ENCODE results near the gene SEPTIN11.

The SEPTIN11 gene

GRCh38 chr4:76931087-76931486 is 18.5 kb upstream of the SEPTIN11 start:
- no peaks in the 10 kb centered on the region for H3K9me3 ChIP-seq
- H3K9ac ChIP-seq: no peak overlapping the region
- H3K4me1 ChIP-seq: no peaks in the 10 kb centered on the region
- no peaks in the 10 kb centered on the region for H3K27me3 ChIP-seq
- H4K20me1 ChIP-seq: no peaks in the 10 kb centered on the region
- TF ChIP-seq Cebpa-rat (IDR thresholded peaks at IDR 0.05): no peak
- H3K27ac ChIP-seq: no peak overlapping the region
- H3K4me3 ChIP-seq: no peak overlapping the region
- H3K36me3 ChIP-seq: no peaks in the 10 kb centered on the region
- H3K4me2 ChIP-seq: no peak overlapping the region

- Histone ChIP-seq H3K9ac (no peak overlapping the region), H3K4me3 (no peak overlapping the region), H3K36me3 (no peaks in the 10 kb centered on the region), H3K9me3 (no peaks in the 10 kb centered on the region), H3K4me2 (no peak overlapping the region), H3K27me3 (no peaks in the 10 kb centered on the region), H4K20me1 (no peaks in the 10 kb centered on the region), H3K27ac (no peak overlapping the region), H3K4me1 (no peaks in the 10 kb centered on the region)
- no peak for TF ChIP-seq Cebpa-rat (IDR thresholded peaks at IDR 0.05)
Observed at GRCh38 chr4:76931576-76932276, 17.8 kb upstream of the SEPTIN11 start.

GRCh38 chr4:76939184-76939583 is 10.4 kb upstream of the SEPTIN11 start:
- TF ChIP-seq Cebpa-rat (IDR thresholded peaks at IDR 0.05): no peak
- no peak overlapping the region for H3K9ac ChIP-seq
- H3K27ac ChIP-seq: no peak overlapping the region
- H3K9me3 ChIP-seq: peaks cover 8% of the 10 kb centered on the region; the same call in 1 of the 2 replicates
- H3K4me2 ChIP-seq: no peak overlapping the region
- H3K36me3 ChIP-seq: peaks cover 12% of the 10 kb centered on the region
- H3K27me3 ChIP-seq: no peaks in the 10 kb centered on the region
- no peaks in the 10 kb centered on the region for H4K20me1 ChIP-seq
- H3K4me1 ChIP-seq: no peaks in the 10 kb centered on the region
- no peak overlapping the region for H3K4me3 ChIP-seq

GRCh38 chr4:76943129-76943620 is 6.4 kb upstream of the SEPTIN11 start:
- no peak for TF ChIP-seq Cebpa-rat (IDR thresholded peaks at IDR 0.05)
- Histone ChIP-seq H3K4me3 (no peak overlapping the region), H3K9ac (no peak overlapping the region), H3K4me2 (no peak overlapping the region), H3K9me3 (peaks cover 8% of the 10 kb centered on the region; the same call in 1 of the 2 replicates), H3K36me3 (peaks cover 35% of the 10 kb centered on the region), H3K27me3 (no peaks in the 10 kb centered on the region), H4K20me1 (peaks cover 15% of the 10 kb centered on the region), H3K4me1 (peaks cover 15% of the 10 kb centered on the region), H3K27ac (no peak overlapping the region)

- no peak overlapping the region for H3K27ac ChIP-seq
- no peak overlapping the region for H3K4me3 ChIP-seq
- peaks cover 35% of the 10 kb centered on the region for H3K36me3 ChIP-seq
- H3K9ac ChIP-seq: no peak overlapping the region
- no peak overlapping the region for H3K4me2 ChIP-seq
- TF ChIP-seq Cebpa-rat (IDR thresholded peaks at IDR 0.05): no peak
- H3K4me1 ChIP-seq: peaks cover 20% of the 10 kb centered on the region
- H3K27me3 ChIP-seq: no peaks in the 10 kb centered on the region
- peaks cover 15% of the 10 kb centered on the region for H4K20me1 ChIP-seq
- H3K9me3 ChIP-seq: peaks cover 8% of the 10 kb centered on the region; the same call in 1 of the 2 replicates
Observed at GRCh38 chr4:76943790-76944189, 5.8 kb upstream of the SEPTIN11 start.

- Histone ChIP-seq H4K20me1 (peaks cover 33% of the 10 kb centered on the region), H3K4me1 (peaks cover 34% of the 10 kb centered on the region), H3K36me3 (peaks cover 33% of the 10 kb centered on the region), H3K4me2 (peak overlapping the region; percentile 97), H3K4me3 (peak overlapping the region; percentile 91), H3K9me3 (0 out of 2 replicates have a peak, but pooled peaks cover 8% of the 10 kb centered on the region), H3K27ac (no peak overlapping the region), H3K9ac (no peak overlapping the region), H3K27me3 (no peaks in the 10 kb centered on the region)
- no peak for TF ChIP-seq Cebpa-rat (IDR thresholded peaks at IDR 0.05)
Observed at GRCh38 chr4:76947369-76947768, 2.2 kb upstream of the SEPTIN11 start.

- peak overlapping the region; percentile 93 for H3K9ac ChIP-seq
- H3K27ac ChIP-seq: peak overlapping the region; percentile 94
- no peaks in the 10 kb centered on the region for H3K9me3 ChIP-seq
- peak overlapping the region; percentile 91 for H3K4me3 ChIP-seq
- no peaks in the 10 kb centered on the region for H3K27me3 ChIP-seq
- peaks cover 23% of the 10 kb centered on the region; the same call in 1 of the 2 replicates for H3K36me3 ChIP-seq
- peak overlapping the region; percentile 97 for H3K4me2 ChIP-seq
- peaks cover 43% of the 10 kb centered on the region for H3K4me1 ChIP-seq
- peaks cover 45% of the 10 kb centered on the region for H4K20me1 ChIP-seq
- TF ChIP-seq Cebpa-rat (IDR thresholded peaks at IDR 0.05): no peak
Observed at GRCh38 chr4:76948443-76949275, 893 bp upstream of the SEPTIN11 start.

- Histone ChIP-seq H3K36me3 (peaks cover 19% of the 10 kb centered on the region; the same call in 1 of the 2 replicates), H3K4me3 (peak overlapping the region; percentile 91), H3K9me3 (no peaks in the 10 kb centered on the region), H3K9ac (peak overlapping the region; percentile 93), H4K20me1 (peaks cover 60% of the 10 kb centered on the region), H3K4me1 (peaks cover 43% of the 10 kb centered on the region), H3K27ac (peak overlapping the region; percentile 94), H3K27me3 (no peaks in the 10 kb centered on the region), H3K4me2 (peak overlapping the region; percentile 97)
- TF ChIP-seq Cebpa-rat (IDR thresholded peaks at IDR 0.05): no peak
Observed at GRCh38 chr4:76950052-76950955, 752 bp downstream of the SEPTIN11 start.

Data from BLaER1 (cell line).